Amniotic epithelial cell (primary cell): ENCODE results near the gene GDPD1.
"Not testable (repeated sequence)": the region's sequence is repeated elsewhere in the genome, so short reads cannot be mapped to it uniquely, and the experiment has no call there.

Experiments
- DNase-seq: peaks from one replicate; pipeline ENCODE4 v3.0.0-alpha.2; 2010; ENCODE audit warnings: low read depth

GDPD1 gene

DNA sequence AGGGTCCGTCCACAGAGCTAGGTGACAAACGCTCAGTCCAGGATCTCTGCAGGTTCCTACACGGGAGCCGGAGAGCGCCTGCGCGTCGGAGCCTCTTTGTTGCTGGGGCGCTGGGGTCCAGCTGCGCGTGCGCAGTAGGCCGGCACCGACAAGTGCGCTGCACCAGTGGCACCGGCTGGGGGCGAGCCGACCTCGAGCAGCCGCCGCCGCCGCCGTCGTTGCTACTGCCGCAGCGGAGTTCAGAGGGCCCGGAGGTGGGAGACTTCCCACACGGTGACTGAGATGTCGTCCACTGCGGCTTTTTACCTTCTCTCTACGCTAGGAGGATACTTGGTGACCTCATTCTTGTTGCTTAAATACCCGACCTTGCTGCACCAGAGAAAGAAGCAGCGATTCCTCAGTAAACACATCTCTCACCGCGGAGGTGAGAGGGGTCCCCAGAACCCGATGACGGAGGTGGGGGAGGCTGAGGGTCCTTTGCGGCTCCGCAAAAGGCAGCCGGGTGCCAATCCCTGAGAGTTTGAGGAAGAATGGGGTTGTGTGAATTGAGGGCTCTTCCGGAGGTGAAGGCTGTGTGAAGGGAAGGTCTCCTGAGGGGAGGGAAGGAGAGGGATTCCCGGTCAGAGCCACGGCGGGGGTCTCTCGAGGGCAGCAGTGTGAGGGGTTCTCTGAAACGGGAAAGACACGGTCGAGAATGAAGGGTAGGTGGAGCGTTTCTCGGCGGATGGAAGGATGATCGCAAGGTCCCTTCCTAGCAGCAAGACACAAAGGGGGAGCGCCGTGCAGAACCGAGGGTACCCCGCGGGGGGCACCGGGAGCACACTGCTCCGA is at the start of gene GDPD1:
Gene GDPD1 (plus strand): TSS at position 184 of the 831 bp plus-strand sequence. CDS start 99 bp downstream, at position 283.
- DNase-seq: peak; percentile 78

DNA sequence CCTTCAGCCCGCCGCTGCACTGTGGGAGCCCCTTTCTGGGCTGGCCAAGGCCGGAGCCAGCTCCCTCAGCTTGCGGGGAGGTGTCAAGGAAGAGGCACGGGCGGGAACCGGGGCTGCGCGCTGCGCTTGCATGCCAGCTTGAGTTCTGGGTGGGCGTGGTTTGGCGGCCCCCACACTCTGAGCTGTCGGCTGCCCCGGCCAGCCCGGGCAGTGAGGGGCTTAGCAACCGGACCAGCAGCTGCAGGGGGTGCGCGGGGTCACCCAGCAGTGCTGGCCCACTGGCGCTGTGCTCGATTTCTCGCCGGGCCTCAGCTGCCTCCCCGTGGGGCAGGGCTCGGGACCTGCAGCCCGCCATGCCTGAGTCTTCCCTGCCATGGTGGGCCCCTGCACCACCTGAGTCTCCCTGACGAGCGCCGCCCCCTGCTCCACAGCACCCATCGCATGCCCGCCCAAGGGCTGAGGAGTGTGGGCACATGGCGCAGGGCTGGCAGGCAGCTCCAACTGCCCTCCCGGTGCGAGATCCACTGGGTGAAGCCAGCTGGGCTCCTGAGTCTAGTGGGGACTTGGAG is 47.8 kb upstream of the GDPD1 start:
- DNase-seq: no peak

DNA sequence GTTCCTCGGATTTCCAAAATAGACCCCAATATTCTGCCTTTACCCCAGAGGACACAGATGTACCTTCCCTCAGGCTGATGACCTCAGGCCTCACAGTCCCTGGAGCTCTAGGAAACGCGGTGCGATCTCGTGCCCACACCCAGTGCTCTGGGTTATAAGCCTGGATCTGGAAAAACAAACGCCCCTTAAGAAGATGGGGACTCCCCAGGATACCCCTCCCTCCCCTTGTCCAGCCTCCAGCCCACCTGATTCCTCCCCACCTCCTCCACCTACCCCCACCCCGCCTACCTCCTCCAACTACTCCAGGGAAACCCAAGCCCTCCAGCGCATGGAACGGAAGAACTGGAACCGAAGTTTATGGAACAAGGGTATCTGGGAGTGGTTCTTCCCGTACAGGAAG is 45.6 kb upstream of the GDPD1 start:
- DNase-seq: no peak

DNA sequence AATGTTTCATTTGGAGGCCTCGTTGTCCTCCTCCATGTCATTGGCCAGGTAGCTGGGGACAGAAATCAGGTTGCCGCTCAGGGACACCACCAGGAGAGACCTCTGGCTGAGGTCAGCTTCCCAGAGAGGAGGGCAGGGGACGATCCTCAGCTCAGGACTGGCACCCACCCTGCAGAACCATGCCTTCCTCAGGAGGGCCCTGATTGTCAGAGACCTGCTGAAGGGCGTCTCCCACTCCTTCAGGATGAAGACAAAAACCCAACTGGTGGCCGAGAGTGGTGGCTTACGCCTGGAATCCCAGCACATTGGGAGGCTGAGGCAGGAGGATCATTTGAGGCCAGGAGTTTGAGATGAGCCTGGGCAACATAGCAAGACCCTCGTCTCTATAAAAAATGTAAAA is 45.2 kb upstream of the GDPD1 start:
- no peak for DNase-seq

DNA sequence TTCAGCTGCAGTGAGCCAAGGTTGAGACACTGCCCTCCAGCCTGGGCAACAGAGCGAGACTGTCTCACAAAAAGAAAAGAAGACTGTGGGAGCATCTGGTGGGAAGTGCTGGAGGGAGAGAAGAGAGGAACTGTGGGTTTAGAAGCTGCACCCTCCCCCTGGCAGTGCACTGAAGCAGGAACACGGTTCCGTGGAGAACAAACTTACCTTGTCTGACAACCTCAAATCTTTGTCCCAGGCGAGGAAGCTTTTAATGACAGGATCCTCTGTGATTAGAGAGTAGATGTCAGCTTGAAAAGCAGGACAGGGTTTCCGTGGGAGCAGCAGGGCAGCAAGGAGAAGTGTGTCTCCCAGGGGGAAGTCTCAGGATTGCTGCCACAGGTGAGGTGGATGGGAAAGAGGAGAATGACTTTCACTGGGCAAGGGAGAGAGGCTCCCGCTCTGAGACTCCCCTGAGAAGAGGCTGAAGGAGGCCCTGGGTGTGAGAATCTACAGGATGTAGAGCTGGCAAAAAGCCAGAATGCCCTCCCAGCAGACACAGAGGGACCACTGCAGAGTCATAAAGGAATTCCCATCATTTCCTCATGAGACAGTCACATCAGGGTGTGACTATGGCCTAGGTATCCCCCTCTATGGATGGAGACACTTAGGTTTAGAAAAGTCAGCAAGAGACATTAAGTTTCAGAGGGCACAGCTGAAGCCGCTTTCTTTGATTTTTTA is 41.9 kb upstream of the GDPD1 start:
- no peak for DNase-seq

DNA sequence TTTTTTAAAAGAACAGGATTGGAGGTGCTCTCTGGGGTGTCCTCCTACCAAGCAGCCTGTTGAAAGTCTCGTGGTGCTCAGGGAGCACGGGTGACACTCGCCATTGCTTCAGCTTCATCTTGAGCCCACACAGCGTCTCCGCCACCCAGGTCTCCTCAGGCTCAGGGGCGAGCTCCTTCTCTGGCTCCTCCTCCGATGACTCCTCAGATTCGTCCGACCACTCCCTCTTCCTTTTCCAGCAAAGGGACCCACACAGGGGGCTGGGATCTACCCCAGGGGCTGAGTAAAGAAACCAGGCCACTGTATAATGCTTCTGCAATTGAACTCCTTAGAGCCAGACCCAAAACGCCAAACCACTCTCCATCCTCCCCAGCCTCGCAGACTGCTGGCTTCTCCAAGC is 40.7 kb upstream of the GDPD1 start:
- DNase-seq: not testable (repeated sequence)

DNA sequence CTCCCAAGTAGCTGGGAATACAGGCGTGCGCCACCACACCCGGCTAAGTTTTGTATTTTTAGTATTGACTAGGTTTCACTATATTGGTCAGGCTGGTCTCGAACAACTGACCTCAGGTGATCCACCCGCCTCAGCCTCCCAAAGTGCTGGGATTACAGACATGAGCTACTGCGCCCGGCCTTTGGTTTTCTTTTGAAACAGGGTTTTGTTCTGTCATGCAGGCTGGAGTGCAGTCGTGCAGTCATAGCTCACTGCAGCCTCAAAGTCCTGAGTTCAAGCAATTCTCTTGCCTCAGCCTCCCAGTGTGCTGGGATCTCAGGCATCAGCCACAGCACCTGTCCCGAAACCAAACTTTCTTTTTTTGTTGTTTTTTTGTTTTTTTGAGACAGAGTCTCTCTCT is 39.7 kb upstream of the GDPD1 start:
- DNase-seq: no peak

DNA sequence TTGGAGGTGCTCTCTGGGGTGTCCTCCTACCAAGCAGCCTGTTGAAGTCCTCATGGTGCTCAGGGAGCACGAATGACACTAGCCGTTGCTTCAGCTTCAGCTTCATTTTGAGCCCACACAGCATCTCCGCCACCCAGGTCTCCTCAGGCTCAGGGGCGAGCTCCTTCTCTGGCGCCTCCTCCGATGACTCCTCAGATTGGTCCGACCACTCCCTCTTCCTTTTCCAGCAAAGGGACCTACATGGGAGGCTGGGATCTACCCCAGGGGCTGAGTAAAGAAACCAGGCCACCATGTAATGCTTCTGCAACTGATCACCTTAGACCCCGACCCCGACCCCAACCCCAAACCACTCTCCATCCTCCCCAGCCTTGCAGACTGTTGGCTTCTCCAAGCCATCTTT is 38.8 kb upstream of the GDPD1 start:
- no peak for DNase-seq

DNA sequence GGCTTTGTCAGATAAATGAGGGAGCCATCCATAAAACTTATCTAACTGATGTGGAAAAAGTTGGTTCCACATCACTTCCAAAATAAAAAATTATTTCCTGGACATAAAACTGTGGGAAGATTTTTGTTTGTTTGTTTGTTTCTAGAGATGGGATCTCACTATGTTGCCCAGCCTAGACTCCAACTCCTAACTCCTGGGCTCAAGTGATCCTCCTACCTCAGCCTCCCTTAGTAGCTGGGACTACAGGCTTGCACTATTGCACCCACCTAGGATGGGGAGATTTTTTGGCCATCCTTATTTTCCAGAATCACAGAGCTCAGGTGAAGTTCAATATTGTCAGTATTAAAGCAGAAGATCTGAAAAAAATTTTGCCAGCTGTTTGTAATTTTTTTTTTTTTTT is 34.3 kb upstream of the GDPD1 start:
- DNase-seq: no peak

DNA sequence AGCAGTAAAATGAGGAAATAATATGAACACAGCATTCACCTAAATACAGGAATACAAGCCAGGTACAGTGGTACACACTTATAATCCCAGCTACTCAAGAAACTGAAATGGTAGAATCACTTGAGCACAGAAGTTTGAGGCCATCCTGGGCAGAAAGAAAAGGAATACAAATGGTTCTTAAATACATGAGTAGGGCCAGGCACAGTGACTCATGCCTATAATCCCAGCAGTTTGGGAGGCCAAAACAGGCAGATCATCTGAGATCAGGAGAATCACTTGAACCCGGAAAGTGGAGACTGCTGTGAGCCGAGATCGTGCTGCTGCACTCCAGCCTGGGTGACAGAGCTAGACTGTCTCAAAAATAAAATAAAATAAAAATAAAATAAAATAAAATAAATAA is 33.5 kb upstream of the GDPD1 start:
- DNase-seq: peak; percentile 25

DNA sequence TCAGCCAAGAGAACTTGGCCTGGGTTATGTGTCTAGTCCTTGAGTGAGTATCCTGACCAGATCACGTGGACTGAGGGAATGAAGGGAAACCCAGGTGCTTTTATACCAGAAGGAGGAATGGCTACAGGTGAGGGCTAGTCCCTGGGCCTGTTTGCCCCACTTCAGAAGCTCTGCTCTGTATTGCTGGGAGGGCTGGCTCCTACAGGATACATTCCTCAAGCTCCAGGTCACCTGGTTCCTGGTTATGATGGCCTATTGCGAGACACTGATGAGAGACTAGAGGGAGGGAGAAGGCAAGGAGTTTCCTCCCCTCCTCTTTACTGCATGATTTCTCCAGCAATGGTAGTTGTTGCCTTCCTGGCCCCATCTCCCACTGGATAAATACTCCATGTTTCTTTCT is 29.5 kb upstream of the GDPD1 start:
- no peak for DNase-seq

DNA sequence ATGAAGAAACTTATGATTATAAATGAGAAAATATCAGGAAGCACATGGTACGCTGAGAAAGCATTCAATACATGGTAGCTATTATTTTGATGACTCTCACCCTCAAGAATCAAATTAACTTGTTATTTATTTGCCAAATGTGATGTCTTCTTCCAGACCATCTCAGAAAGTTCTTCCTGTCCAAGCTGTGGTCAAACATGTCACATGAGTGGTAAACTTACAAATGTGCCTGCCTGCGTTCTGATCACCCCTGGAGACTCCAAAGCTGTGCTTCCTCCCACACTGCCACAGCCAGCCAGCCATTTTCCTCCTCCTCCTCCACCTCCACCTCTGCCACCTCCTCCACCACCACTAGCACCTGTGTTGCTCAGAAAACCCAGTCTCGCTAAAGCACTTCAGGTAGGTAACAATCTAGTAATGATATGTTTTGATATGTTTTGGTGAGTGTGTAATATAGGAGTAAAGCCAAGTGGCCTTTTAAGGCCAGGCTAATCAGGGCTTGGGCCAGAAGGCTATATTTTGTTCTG is 26.9 kb upstream of the GDPD1 start:
- no peak for DNase-seq

DNA sequence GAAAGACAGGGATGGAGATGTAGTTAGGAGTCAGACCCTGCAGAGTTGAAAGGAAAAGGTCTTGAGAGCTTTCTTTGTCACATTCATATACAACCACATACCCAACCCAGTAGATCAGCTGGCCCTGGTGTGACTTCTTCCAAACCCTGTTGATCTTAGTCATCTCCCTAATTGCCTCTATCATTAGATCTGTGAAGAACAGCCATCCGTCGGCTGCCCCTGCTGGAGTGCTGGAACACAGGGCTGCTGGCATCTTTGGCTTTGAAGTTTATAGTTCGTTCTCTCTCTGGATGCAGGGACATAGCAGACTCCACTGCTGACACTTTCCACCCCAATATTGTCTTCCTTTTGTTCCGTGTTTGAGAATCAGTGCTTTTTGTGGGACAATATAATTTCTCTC is 20.9 kb upstream of the GDPD1 start:
- DNase-seq: no peak

DNA sequence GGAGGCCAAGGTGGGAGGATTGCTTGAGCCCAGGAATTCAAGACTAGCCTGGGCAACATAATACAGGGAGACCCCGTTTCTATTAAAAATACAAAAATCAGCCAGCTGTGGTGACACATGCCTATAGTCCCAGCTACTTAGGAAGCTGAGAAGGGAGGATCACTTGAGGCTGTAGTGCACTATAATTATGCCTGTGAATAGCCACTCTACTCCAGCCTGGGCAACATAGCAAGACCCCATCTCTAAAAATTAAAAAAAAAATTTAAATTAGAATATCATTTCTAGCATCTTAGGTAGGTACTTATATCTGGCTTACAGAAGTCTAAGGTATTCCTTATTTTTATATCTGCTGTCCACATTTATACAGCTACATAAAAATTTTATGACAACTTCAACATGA is 18.0 kb upstream of the GDPD1 start:
- DNase-seq: no peak

DNA sequence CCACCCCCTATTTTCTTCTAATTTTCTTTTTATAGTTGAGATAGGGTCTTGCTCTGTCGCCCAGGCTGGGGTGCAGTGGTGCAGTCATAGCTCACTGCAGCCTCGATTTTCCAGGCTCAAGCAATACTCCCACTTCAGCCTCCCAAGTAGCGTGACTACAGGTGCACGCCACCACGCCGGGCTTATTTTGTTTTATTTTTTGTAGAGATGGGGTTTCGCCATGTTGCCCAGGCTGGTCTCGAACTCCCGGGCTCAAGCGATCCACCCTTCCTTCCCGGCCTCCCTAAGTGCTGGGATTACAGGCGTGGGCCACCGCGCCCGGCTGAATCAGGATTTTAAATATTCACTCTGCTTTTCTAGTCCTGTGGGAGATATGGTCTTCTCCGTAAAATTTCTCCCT is 941 bp upstream of the GDPD1 start:
- DNase-seq: no peak

DNA sequence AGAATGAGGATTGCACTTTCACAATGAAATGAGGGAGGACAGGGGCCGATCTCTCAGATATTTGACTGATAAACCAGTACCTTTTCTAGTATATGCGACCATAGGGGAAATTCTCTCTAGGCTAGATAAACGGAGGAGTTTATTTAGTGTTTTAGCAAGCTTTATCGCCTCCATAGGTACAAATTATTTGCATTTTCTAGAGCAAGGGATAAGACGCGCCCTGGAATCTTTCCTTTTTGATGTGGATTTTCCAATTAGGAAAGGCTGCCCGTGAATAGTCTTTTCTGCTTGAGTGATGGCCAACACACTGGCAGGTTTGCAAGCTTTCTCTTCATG is 351 bp upstream of the GDPD1 start:
- DNase-seq: no peak

DNA sequence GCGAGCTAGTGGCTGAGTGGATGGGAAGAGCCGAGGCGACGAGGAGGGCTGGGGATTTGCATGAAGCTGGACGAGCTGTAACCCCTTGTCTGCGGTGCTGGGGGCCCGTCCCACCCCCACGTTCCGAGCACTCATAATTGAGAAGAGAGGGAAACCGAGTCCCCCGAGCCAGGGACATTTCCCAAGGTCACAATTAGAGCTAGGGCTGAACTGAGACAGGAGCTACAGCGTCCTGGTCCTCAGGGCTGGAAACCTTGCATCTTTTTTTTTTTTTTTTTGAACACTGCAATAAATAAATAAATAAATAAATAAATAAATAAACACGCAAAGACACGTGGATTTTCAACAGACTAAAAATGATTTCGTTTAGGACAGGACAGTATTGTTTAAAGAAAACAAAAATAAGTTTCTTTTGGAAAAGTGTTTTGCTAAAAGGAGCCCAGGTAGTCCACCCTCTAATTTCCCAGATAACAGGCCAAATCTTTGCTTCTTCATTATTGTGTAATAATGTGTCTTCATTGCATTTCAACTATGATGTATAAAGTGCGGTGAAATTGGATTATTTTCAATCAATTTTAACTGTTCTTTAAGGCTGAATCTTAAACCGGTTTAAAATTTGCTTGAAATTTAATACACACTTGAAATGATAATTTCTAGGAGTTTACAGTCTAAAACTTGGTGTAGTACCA is 992 bp downstream of the GDPD1 start:
- no peak for DNase-seq

DNA sequence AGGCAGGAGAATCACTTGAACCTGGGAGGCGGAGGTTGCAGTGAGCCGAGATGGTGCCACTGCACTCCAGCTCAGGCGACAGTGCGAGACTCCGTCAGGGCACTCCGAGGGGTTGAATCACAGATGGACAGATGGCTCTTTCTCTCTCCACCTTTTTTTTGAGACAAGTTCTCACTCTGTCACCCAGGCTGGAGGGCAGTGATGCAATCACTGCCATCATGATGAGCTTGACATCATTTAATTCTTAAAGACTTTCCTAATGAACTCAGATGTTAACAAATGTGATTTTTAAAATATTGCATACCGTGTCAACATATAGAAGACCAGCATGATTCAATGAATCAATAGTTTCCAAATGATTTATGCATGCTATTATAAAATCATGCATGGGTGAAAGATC is 3.5 kb downstream of the GDPD1 start:
- no peak for DNase-seq

DNA sequence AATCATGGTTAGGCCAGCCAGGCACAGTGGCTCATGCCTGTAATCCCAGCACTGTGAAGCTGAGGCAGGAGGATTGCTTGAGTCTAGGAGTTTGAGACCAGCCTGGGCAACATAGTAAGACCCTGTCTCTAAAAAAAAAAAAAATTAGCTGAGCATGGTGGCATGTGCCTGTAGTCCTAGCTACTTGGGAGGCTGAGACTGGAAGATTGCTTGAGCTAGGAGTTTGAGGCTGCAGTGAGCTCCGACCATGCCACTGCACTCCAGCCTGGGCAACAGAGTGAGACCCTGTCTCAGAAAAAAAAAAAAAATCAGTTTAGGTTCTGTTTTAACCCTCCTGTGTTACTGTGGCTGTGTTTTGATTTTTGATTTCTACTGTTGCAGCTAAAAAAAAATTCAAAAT is 8.3 kb downstream of the GDPD1 start:
- not testable (repeated sequence) for DNase-seq

DNA sequence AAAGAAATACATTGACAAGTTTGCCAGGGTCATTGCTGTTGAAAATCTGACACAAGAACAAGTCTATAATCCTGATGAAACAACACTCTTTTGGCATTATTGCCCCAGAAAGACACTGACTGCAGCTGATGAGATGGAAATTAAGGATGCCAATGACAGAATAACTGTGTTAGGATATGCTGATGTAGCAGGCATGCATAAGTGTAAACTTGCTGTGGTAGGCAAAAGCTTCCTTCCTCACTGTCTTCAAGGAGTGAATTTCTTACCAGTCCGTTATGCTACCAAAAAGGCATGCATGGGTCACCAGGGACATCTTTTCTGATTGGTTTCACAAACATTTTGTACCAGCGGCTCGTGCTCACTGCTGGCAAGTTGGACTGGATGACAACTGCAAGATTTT is 10.5 kb downstream of the GDPD1 start:
- no peak for DNase-seq

DNA sequence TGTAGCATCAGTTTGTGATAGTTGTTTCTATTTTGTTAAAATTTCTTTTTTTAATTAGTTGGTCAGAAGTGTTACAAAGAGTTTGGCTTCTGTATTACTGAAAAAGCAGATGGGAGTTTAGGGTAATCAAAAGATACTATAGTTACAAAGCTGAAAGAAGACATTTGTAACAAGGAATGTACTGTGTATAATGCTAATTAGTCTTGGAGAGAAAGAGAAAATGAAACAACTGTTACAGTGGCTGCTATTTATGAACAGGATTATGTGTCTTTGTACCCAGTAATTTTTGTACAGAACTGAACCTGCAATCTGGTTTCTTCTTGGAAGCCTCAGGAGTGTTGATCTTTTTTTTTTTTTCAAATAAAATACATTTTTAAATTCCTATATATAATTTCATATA is 14.3 kb downstream of the GDPD1 start:
- no peak for DNase-seq

DNA sequence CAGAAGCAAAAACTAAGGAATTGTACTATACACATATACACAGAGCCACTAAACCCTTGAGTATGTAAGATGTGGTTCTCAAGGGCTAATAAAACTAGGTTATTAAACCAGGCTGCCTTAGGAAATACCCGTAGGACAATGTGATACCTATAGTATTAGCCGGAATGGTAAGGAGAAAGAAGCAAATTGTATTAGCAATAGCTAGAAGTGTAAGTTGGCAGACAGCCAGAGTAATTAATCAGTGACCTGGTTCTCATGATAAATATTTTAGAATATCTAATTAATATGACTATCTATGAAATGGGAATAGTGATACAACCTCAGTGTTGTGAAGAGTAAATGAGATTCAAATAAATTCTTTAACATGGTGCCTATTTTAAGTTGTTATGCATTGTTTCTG is 18.6 kb downstream of the GDPD1 start:
- DNase-seq: no peak

DNA sequence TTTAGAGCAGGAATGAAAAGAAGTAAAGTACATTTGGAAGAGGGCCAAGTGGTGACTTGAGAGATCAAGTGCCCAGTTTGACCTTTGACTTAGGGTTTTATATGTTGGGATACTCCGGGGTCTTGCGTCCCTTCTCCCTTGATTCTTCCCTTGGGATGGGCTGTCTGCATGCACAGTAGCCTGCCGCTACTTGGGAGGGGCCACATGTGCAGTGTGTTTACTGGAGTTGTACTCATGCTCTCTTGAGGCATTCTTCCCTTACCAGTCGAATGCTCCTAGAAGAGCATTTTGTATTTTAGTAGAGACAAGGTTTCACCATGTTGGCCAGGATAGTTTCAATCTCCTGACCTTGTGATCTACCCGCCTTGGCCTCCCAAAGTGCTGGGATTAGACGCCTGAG is 23.8 kb downstream of the GDPD1 start:
- no peak for DNase-seq
